GM18858 (cell line): ENCODE data around the gene GCNT1.
"Not testable (repeated sequence)": the region's sequence is repeated elsewhere in the genome, so short reads cannot be mapped to it uniquely, and the experiment has no call there.

ENCODE experiments used
- ATAC-seq: cut with Tn5 transposase; IDR thresholded peaks from one replicate; pipeline ENCODE4 v1.9.1; 2021; ENCODE audit not compliant: unreplicated experiment

Gene GCNT1

DNA sequence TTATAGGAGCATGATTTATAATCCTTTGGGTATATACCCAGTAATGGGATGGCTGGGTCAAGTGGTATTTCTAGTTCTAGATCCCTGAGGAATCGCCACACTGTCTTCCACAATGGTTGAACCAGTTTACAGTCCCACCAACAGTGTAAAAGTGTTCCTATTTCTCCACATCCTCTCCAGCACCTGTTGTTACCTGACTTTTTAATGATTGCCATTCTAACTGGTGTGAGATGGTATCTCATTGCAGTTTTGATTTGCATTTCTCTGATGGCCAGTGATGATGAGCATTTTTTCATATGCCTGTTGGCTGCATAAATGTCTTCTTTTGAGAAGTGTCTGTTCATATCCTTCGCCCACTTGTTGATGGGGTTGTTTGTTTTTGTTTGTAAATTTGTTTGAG, 20.4 kb downstream of the GCNT1 start:
- ATAC-seq = not testable (repeated sequence)

DNA sequence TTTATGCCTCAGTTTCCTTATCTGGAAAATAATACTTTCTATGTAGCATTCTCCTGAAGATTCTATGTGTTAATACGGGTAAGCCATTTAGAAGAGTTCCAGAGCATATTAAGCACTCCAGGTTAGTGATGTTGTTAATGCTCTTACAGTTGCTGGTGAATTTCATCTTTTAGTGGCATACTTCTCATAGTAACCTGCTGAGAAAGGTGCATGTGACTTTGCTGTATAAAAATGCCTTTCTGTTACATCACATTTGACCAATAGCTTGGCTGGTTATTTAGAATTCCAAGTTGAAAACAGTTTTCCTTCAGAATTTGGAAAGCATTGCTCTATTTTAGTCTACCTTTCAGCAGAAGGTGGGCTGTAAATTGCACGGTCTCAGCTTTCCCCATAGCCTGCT, 27.2 kb downstream of the GCNT1 start:
- no peak for ATAC-seq

DNA sequence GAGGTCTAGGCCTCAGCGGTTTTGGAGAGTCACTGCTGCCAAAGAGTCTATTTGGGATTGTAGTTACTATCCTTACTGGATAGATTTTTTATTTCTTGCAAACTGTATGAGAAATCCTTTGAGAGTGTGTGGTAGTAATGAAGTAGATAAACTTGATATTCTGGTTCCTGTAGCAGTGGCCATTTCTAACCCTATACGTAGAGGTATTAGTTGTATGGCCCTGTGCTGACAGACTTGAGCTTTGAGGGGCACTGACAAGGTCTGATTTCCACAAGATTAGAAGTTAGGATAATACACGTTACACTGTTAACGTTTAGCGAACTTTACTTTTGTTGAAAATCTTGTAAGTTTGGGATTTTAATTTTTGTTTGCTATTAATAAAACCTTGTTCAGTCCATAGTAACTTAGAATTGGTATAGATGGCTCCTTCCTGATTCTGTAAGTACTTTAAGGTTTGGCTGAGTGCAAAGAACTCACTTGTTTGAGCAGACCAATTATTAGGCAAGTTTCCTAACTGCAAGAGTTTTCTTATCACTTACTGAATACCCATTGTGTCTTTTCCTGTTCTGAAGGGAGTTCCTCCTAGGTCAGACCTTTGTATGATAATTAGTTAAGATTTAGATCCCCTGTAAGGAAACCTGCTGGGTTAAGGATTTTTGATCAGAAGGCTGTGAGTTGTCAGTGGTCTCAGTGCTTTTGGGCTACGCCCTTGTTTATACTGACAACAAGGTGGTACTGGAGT, 31.4 kb downstream of the GCNT1 start:
- ATAC-seq = no peak

DNA sequence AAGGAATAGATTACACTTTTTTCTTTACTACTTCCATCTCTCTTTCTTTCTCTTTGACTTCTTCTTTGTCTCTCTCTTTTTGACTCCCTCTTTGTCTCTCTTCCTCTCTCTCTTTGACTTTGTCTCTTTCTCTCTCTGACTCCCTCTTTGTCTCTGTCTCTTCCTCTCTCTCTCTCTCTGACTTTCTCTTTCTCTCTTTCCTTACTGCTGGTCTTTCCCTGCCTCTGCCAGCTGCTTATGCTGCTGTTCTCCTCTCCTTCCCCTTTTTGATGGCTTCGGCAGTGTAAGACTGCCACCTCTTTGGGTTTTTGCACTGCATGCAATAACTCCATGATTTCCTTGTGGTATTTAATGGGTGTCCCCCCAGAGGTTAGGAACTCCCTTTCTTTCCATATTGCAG, 32.1 kb downstream of the GCNT1 start:
- not testable (repeated sequence) for ATAC-seq

DNA sequence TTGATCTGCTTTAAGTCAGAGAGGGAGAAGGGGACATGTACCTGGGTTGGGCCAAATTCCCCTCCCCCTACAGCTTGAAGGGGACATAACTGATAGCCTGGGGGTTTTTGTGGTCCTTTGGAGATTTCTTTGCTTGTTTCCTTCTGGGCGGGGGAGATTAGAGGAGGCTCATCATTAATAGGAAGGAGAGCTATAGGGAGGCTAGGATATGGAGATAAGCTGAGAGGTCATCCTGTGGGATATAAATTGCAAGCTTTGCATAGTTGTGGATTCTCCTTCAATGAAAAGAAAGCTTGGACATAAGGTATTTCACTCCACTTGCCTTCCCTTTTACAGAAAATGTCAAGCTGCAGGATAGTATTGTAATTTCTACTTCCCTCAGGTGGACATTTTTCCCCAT, 34.5 kb downstream of the GCNT1 start:
- ATAC-seq = not testable (repeated sequence)

DNA sequence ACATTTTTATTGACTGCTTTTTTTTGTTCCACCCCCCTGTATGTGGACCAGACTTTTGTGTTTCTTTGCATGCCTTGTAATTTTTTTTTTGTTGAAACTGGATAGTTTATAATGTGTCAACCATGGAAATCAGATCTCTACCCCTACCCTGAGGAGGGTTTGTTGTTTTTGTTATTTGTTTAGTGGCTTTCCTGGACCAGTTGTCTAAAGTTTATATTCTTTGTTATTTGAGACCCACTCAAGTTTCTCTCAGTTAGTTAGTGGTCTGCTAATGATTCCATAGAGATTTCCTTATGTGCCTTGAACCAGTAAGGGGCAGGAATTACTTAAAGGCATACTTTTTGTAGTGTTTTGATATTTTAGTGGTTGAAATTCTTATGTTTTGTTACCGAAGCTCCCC, 41.1 kb downstream of the GCNT1 start:
- no peak for ATAC-seq

DNA sequence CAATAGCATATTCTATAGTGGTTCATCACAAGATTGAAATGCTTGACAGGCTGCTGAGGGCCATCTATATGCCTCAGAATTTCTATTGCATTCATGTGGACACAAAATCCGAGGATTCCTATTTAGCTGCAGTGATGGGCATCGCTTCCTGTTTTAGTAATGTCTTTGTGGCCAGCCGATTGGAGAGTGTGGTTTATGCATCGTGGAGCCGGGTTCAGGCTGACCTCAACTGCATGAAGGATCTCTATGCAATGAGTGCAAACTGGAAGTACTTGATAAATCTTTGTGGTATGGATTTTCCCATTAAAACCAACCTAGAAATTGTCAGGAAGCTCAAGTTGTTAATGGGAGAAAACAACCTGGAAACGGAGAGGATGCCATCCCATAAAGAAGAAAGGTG, 43.8 kb downstream of the GCNT1 start:
- no peak for ATAC-seq

DNA sequence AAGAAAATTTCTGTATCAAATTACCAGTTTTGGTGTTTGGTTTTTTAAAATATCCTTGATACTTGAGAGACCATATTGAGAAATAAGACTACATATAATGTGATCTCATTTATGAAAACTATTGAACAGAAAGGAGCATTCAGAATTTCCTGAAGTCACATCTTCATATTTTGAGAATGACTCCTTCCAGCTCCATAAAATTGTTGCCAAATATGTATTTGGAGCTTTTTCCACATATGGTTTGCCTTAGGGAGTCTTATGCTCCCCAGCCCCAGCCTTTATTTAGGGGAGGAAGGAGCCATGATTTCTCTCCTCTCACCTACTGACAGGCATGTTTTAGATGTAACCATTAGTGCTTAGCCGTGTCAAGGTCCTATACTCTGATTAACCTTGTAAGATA, 51.1 kb downstream of the GCNT1 start:
- no peak for ATAC-seq

DNA sequence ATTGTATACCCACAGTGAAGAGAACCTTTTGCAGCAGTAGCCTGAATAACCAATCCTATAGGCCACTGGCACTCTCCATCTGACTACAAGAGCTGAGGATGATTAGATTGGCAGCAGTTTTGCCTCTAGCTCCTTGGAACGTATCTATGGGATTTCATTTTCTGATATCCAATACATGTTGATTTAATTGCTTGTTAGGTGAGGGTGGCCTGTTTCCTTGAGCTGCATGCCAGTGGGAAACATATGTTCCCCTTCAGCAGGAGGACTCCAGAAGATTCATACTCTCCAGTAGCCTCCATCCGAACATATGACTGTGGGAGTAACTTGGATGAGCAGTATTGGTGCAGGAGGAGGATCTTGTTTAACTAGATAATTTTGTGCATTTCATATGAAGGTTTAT, 51.5 kb downstream of the GCNT1 start:
- ATAC-seq = no peak

DNA sequence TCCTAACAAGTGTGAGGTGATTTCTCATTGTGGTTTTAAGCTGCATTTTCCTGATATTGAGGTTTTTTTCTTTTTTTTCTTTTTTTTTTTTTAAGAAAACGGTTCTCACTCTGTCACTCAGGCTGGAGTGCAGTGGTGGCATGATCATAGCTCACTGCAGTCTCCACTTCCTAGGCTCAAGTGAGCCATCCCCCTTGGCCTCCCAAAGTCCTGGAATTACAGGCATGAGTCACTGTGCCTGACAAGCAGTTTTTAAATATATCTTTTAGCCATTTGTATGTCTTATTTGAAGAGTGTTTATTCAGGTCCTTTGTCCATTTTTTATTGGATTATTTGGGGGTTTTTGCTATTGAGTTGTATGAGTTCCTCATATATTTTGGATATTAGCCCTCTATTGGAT, 53.8 kb downstream of the GCNT1 start:
- no peak for ATAC-seq

DNA sequence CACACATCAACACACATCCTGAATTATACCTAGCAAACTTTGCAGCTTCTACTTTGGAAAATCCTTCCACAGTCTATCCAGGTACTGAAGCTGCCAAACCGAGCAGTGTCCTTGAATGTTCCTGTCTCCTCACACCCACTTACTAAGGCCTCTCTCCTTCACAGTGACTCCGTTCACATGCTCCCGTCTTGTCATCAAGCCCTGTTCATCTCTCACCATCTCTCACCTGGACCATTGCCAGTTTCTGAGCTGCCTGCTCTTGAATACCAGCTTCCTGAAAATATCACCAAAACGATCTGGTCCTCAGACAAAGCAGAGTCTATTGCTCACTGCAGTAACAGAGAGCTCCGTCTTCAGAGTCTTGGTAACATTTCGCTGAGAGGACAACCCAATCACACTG, 57.4 kb downstream of the GCNT1 start:
- peak; percentile 25 for ATAC-seq

DNA sequence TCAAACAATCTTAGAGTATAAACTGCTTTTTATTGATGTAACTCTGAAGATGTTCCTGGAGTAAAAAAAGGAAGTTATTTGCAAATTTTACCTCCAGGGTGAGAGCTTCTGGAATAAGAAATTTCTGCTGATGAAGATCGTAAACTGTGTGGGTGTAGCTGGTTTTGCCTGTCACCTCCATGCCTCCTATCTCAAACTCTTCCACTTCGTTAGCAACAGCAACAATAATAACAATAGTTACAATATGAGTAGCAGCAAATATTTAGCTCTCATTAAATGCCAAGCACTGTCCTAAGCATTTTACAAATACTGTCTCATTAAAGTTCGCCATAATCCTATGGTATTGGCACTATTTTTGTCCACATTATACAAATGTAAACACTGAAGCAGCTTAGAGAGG, 57.9 kb downstream of the GCNT1 start:
- peak; percentile 63 for ATAC-seq

DNA sequence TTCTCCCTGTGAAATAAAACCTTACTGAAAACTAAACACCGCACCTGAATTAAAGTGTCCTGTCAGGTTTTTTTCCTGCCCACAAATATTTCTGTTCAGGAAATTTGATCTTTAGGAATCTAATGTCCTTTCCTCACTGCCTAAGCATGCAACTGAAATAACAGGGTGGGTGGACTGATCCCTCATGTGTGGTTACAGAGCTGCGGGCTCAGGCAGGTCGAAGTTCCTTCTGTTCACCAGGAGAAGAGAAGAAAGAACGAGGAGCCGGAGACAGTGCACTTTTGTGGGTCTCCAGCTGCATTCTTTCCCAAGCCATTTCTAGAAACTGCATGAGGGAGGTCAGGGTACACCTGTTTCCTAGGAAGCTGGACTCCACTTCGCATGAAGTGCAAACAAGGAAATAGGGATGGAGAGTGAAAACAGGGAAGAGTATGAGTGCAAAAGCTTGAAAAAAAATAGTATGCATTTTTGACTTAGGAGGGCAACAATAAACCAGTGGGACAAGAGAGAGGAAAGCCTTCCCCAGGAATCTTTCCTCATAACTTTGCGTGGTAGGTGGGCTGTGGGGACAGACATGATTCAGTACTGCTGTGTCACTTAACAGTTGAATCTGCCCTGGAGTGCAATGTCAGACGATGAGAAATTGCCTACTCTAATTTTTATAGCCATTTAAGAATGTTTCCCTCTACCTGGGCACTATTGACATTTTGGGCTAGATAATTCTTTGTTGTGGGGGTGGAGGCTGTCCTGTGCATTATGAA, 60.3 kb downstream of the GCNT1 start:
- ATAC-seq = no peak

DNA sequence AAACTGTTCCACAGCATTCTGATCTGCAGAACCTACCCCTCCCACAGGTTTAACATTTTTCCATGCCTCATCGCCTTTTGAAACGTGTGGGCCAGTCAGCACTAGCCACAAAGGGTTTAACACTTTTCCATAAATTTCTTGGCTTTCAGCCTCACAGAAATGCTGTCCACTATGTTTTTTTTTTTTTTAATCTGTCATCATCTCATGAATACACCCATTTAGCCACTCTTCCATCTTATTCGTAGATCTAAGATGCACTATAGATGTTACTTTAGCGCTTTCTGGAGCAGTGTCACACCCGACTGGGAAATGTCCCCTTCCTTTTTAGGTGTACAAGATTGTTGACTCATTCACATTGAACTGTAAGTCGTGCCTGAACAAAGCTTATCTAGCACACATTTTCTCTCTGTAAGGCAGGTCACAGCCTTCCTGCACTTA, 62.3 kb downstream of the GCNT1 start:
- ATAC-seq = no peak

DNA sequence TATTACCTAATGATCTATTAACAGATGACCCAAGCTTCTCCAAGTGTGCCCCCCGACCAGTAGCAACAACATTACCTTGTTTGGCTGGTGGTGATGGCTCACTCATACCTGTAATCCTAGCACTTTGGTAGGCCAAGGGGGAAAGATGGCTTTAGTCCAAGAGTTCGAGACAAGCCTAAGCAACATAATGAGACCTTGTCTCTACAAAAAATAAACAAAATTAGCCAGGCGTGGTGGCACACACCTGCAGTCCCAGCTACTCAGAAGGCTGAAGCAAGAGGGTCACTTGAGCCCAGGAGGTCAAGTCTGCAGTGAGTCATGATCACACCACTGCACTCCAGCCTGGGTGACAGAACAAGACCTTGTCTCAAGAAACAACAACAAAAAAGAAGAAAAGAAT, 62.9 kb downstream of the GCNT1 start:
- no peak for ATAC-seq

DNA sequence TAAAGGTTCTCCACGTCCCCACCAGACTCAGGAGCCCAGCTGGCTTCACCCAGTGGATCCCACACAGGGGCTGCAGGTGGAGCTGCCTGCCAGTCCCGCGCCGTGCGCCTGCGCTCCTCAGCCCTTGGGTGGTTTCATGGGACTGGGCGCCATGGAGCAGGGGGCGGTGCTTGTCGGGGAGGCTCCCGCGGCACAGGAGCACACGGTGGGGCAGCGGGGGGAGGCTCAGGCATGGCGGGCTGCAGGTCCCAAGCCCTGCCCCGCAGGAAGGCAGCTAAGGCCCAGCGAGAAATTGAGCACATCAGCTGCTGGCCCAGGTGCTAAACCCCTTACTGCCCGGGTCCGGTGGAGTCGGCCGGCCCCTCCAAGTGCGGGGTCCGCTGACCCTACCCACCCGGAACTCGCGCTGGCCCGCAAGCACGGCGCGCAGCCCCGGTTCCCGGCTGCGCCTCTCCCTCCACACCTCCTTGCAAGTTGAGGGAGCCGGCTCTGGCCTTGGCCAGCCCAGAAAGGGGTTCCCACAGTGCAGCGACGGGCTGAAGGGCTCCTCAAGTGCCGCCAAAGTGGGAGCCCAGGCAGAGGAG, 64.7 kb downstream of the GCNT1 start:
- ATAC-seq = not testable (repeated sequence)

DNA sequence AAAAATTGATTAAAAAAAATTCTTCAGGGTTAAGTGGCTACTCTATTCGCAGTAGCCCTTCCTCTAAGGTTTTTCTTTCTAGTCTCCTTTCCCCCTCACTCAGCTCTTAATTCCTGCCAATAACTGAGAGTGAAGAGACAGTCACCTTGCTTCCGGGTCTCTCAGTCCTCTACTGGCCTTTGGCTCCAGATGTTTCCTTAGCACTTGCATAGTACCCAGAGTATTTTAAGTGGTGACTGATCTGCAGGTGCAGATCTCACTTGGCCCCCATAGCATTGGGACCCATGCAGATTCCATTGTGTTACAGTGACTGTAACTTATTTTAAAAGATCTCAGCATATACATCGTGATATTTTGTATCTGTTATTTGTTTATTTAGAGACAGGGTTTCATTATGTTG, 66.2 kb downstream of the GCNT1 start:
- no peak for ATAC-seq

DNA sequence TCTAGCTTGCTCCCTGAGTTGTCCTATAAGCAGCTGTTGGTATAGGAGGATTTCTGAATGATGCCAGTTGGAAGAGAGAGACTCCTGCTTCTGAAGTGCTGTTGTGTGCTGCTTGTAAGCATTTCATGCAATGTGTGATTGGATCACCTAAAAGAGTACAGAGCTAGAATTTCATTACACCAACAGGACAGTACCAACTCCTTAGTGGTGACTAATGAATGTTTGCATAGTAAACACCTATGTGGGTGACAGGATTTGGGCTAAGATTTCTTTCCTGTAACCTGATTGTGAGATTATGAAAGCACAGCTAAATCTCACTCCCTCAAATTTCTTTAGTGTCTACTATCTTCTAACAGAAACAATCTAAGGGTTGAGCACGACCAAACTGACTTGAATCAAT, 67.0 kb downstream of the GCNT1 start:
- ATAC-seq = no peak

DNA sequence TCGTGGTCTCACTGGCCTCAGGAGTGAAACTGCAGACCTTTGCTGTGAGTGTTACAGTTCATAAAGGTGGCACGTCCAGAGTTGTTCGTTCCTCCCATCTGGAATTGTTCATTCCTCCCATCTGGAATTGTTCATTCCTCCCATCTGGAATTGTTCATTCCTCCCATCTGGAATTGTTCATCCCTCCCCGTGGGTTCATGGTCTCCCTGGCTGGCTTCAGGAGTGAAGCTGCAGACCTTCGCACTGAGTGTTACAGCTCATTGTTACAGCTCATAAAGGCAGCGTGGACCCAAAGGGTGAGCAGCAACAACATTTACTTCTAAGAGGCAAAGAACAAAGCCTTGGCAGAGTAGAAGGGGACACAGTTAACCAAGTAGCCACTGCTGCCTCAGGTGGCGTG, 69.1 kb downstream of the GCNT1 start:
- no peak for ATAC-seq

DNA sequence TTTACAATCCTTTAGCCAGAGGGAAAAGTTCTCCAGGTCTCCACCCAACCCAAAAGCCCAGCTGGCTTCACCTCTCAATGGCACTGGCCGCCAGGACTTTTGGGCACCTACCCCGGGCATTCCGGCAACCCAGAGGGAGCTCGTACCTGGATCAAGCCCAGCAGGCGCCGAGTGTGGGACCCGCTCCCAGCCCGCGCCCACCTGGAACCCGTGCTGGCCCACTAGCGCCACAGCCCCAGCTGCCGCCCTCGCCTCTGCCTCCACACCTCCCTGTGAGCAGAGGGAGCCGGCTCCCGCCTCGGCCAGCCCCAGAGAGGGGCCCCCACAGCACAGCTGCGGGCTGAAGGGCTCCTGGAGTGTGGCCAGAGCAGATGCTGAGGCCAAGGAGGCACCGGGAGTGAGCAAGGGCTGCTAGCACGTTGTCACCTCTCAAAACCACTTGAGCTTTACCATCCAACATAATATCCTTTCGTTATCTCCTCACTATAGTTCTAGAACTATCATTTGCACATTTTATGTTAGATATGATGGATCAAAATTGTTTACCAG, 69.7 kb downstream of the GCNT1 start:
- no peak for ATAC-seq

DNA sequence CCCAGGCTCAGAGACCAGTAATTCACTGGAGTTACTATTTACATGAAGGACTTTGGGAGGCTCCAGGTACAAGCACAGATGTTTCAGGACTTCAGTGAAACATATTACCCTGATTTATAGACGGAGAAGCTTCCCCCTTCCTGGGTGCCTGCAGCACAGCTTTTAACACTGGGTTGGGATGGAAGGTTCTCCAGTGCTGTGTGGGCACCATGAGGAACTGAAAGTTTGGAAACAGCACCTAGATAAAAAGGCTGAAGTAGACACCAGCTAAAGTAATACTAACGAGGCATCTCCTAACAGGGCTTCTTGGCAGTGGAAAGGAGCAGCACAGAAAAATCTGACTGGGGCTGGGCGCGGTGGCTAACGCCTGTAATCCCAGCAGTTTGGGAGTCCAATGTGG, 70.7 kb downstream of the GCNT1 start:
- ATAC-seq = no peak
